IMR-90 (cell line): Measurements from ENCODE around the gene TMEM218. TPM values are rescaled to one million over a fixed set of nuclear protein-coding genes. Genes with fewer than 3 reads are reported as not detected.

Source experiments
- ATAC-seq: fragments of 200-7000 bp; cut with Tn5 transposase; 2 replicates; pipeline ENCODE4 v1.9.1; 2020; ENCODE audit warnings: low read depth, mild to moderate bottlenecking, moderate library complexity
- BruUV-seq: library from RNA; stranded (reverse); fragments of 400-500 nt; replicated peaks from 2 replicates; lab custom pipeline; 2021; lab: Mats Ljungman, UMichigan
- CTCF ChIA-PET: fragments of 300-600 bp; formaldehyde crosslinking; extraction: SDS; loops from one replicate; lab custom pipeline; 2021; ENCODE audit warnings: antibody characterized with exemption; lab: Yijun Ruan, JAX
- POLR2A ChIA-PET: fragments of 300-600 bp; sonication (Branson Sonifier 250); formaldehyde crosslinking; loops from one replicate; lab custom pipeline; 2022; ENCODE audit warnings: antibody characterized with exemption; ENCODE audit not compliant: unreplicated experiment; lab: Charles Lee
- DNase-seq: peaks from one replicate; pipeline ENCODE4 v3.0.0; 2013
- H2AFZ ChIP-seq: replicated peaks from 2 replicates; pipeline ENCODE3; 2013; ENCODE audit warnings: low read length, mild to moderate bottlenecking; ENCODE audit not compliant: poor library complexity
- H2AK5ac ChIP-seq: 2 replicates; pipeline ENCODE4 v1.6.1; 2013; ENCODE audit warnings: low read depth, low read length, inconsistent platforms
- H2AK9ac ChIP-seq: replicated peaks from 2 replicates; pipeline ENCODE3; 2013; ENCODE audit warnings: mild to moderate bottlenecking, low read depth, low read length, moderate library complexity; ENCODE audit not compliant: poor library complexity
- H2BK120ac ChIP-seq: 2 replicates; pipeline ENCODE4 v1.6.1; 2013; ENCODE audit warnings: low read depth, low read length, inconsistent platforms
- H2BK15ac ChIP-seq: 3 replicates; pipeline ENCODE4 v1.6.1; 2013; ENCODE audit warnings: low read depth, low read length, inconsistent platforms
- H2BK20ac ChIP-seq: 2 replicates; pipeline ENCODE4 v1.6.1; 2013; ENCODE audit warnings: low read depth, mild to moderate bottlenecking, inconsistent platforms, low read length, moderate library complexity
- H2BK5ac ChIP-seq: 2 replicates; pipeline ENCODE4 v1.6.1; 2013; ENCODE audit warnings: mild to moderate bottlenecking, low read depth, low read length, inconsistent platforms; ENCODE audit not compliant: poor library complexity, severe bottlenecking
- H3K14ac ChIP-seq: replicated peaks from 2 replicates; pipeline ENCODE4 v1.6.1; 2013; ENCODE audit warnings: low read depth, low read length, inconsistent platforms
- H3K18ac ChIP-seq: 2 replicates; pipeline ENCODE4 v1.6.1; 2013; ENCODE audit warnings: low read depth, low read length, control low read depth
- H3K23ac ChIP-seq: 2 replicates; pipeline ENCODE4 v1.6.1; 2013; ENCODE audit warnings: low read depth, low read length, inconsistent platforms
- H3K27ac ChIP-seq: 2 replicates; pipeline ENCODE4 v1.5.1; 2013; ENCODE audit warnings: mild to moderate bottlenecking, control low read depth, low read length; ENCODE audit not compliant: insufficient read depth
- H3K27me3 ChIP-seq: 2 replicates; pipeline ENCODE4 v1.6.1; 2013; ENCODE audit warnings: low read length; ENCODE audit not compliant: control insufficient read depth, insufficient read depth
- H3K36me3 ChIP-seq: 2 replicates; pipeline ENCODE4 v1.6.1; 2013; ENCODE audit warnings: low read length, mixed read lengths; ENCODE audit not compliant: control insufficient read depth, insufficient read depth
- H3K4ac ChIP-seq: 2 replicates; pipeline ENCODE4 v1.6.1; 2013; ENCODE audit warnings: low read depth, low read length, inconsistent platforms
- H3K4me1 ChIP-seq: 2 replicates; pipeline ENCODE4 v1.6.1; 2013; ENCODE audit warnings: low read length, mixed read lengths; ENCODE audit not compliant: control insufficient read depth, insufficient read depth
- H3K4me2 ChIP-seq: 2 replicates; pipeline ENCODE4 v1.6.1; 2013; ENCODE audit warnings: low read depth, mild to moderate bottlenecking, control low read depth, low read length, moderate library complexity
- H3K4me3 ChIP-seq: 2 replicates; pipeline ENCODE4 v1.5.1; 2013; ENCODE audit warnings: low read depth, mild to moderate bottlenecking, control low read depth, low read length, moderate library complexity; ENCODE audit not compliant: insufficient read depth
- H3K56ac ChIP-seq: 2 replicates; pipeline ENCODE4 v1.6.1; 2013; ENCODE audit warnings: low read length, inconsistent platforms; ENCODE audit not compliant: insufficient read depth; ENCODE audit errors: extremely low read depth
- H3K79me1 ChIP-seq, 2 experiments: 2 replicates each; pipeline ENCODE4 v1.6.1; 2013; ENCODE audit warnings: low read length in 2 of 2, inconsistent platforms in 1 of 2, low read depth in 1 of 2
- H3K9ac ChIP-seq: 2 replicates; pipeline ENCODE4 v1.6.1; 2013; ENCODE audit warnings: low read depth, low read length, control low read depth
- H3K9me1 ChIP-seq: 2 replicates; pipeline ENCODE4 v1.6.1; 2013; ENCODE audit warnings: low read length, inconsistent platforms; ENCODE audit not compliant: insufficient read depth
- H3K9me3 ChIP-seq: 2 replicates; pipeline ENCODE4 v1.6.1; 2013; ENCODE audit warnings: low read length; ENCODE audit not compliant: control insufficient read depth, insufficient read depth
- H4K20me1 ChIP-seq: 2 replicates; pipeline ENCODE4 v1.6.1; 2013; ENCODE audit warnings: low read length, inconsistent platforms; ENCODE audit not compliant: insufficient read depth
- H4K5ac ChIP-seq: 2 replicates; pipeline ENCODE4 v1.6.1; 2013; ENCODE audit warnings: mild to moderate bottlenecking, low read depth, low read length, control low read depth
- H4K8ac ChIP-seq, 2 experiments: 2 replicates each; pipeline ENCODE4 v1.6.1; 2013; ENCODE audit warnings: low read depth in 2 of 2, low read length in 2 of 2, control low read depth in 1 of 2, inconsistent platforms in 1 of 2
- H4K91ac ChIP-seq: 2 replicates; pipeline ENCODE4 v1.6.1; 2013; ENCODE audit warnings: low read depth, low read length, inconsistent platforms; ENCODE audit not compliant: insufficient read depth
- BHLHE40 ChIP-seq: fragments of 150-350 bp; IDR thresholded peaks from 2 replicates; pipeline ENCODE4 v1.6.1; 2016; ENCODE audit warnings: mild to moderate bottlenecking, low read depth, low read length
- CHD1 ChIP-seq: IDR thresholded peaks from 2 replicates; pipeline ENCODE4 v1.6.1; 2012; ENCODE audit warnings: low read depth, low read length, improper control_type of control experiment
- NFE2L2 ChIP-seq: fragments of 150-350 bp; IDR thresholded peaks from 2 replicates; pipeline ENCODE4 v1.6.1; 2016; ENCODE audit warnings: low read depth, mild to moderate bottlenecking, low read length
- WGBS, 2 experiments: methylation state at CpG; one replicate each; pipeline versions ENCODE4 v1.1.5 to v1.1.7; 2013; ENCODE audit warnings: missing lambda C conversion rate in 2 of 2; ENCODE audit not compliant: insufficient read length in 1 of 2; ENCODE audit errors: extremely low coverage in 2 of 2; 5-methylcytosine and 5-hydroxymethylcytosine counted together
- dilution Hi-C: fragments of 300-500 bp; cut with HindIII; formaldehyde crosslinking; loops from one replicate; pipeline ENCODE4 v1.14.3; 2018; ENCODE audit warnings: low sequenced_read_pairs; ENCODE audit not compliant: unreplicated experiment
- in situ Hi-C: fragments of 300-500 bp; cut with MboI; formaldehyde crosslinking; loops from 3 replicates; pipeline ENCODE4 v1.14.3; 2019; ENCODE audit warnings: low sequenced_read_pairs, inconsistent platforms, mixed read lengths
- intact Hi-C: fragments of 100-400 bp; cut with micrococcal nuclease; formaldehyde crosslinking; loops from 2 replicates; pipeline ENCODE4 v1.10.0; 2022
- polyA plus RNA-seq, 3 experiments: library from polyadenylated mRNA; depleted of rRNA; stranded (reverse); fragments of >200 nt; gene quantifications; 2 replicates each; pipeline ENCODE4 v1.2.3, GENCODE V29; 2012; ENCODE audit warnings: low replicate concordance in 1 of 3
- total RNA-seq: library from RNA; depleted of rRNA; stranded (reverse); fragments of >200 nt; gene quantifications from 2 replicates; pipeline ENCODE4 v1.2.3, GENCODE V29; 2012; rRNA removed

The TMEM218 gene
- total and polyA plus RNA-seq, 2 of the 4 experiments (the other 2 are of a cell fraction): 19.4 to 23.0 TPM

DNA sequence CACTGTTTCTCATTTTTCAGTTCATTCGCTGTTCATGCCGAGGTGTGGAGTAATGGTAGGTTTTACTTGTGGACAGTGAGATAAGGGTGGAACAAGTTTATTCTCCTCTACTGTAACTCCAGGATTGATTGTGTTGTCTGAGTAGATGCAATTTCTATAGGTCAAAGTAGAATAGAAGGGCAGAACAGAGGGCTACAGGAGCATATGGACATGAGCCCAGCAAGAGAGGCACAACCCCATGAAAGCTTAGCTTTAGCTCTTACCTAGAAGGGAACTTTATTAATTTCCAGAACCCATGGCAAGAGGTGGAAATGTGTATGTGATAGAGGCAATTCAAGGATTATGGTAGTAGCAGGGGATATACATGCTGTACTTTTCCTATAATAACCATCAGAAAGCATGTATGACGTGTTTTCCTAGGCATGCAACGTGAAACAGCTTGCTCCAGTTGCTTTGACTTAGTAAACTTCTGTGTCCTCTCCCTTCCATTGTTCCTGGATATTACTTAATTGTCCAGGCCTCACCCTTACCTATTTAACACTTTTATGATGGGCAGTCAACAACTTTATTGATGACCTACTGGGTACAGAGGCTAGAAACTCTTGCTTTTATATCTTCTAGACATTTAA lies 62.1 kb downstream of the TMEM218 start:
- Histone ChIP-seq H3K4ac (no peak overlapping the region), H4K5ac (no peak overlapping the region), H2BK20ac (no peak overlapping the region), H4K20me1 (no peaks in the 10 kb centered on the region), H3K18ac (no peak overlapping the region), H2BK120ac (no peak overlapping the region), H2BK5ac (no peak overlapping the region), H3K9ac (no peak overlapping the region), H3K79me1 (no peaks in the 10 kb centered on the region), H3K9me3 (no peaks in the 10 kb centered on the region), H2AK5ac (no peak overlapping the region), H3K4me1 (no peaks in the 10 kb centered on the region), H3K36me3 (no peaks in the 10 kb centered on the region), H2AK9ac (no peak overlapping the region), H4K8ac (no peak overlapping the region), H3K4me2 (no peak overlapping the region), H3K27me3 (no peaks in the 10 kb centered on the region), H3K9me1 (no peaks in the 10 kb centered on the region), H3K4me3 (no peak overlapping the region), H2AFZ (no peak overlapping the region), H4K91ac (no peak overlapping the region), H3K14ac (no peak overlapping the region), H3K56ac (no peak overlapping the region), H3K27ac (no peak overlapping the region), H3K23ac (no peak overlapping the region), H2BK15ac (no peak overlapping the region)
- intact Hi-C loops (no loop called here), dilution Hi-C loops (no loop called here), in situ Hi-C loops (no loop called here)
- DNase-seq (no peak), ATAC-seq (no peak)
- no CpG with 5 or more reads among the region's 4 CpGs for WGBS, 2 experiments
- ChIA-PET POLR2A (no interaction called here), CTCF (no interaction called here)
- BruUV-seq: no TSS peak
- TF ChIP-seq NFE2L2: no peak
- no peak for TF ChIP-seq CHD1
- no peak for TF ChIP-seq BHLHE40

Other genes with a start within 250 kb of the TMEM218 start
- gene ROBO3, start 246.2 kb downstream of the TMEM218 start, total RNA-seq: 10.3 and 12.0 TPM in 2 replicates
- gene ROBO3, start 246.2 kb downstream of the TMEM218 start, polyA plus RNA-seq (2012; rRNA removed): 54.1 and 64.5 TPM in 2 replicates
- 0.56 and 0.72 TPM in 2 replicates for gene ROBO4, start 213.8 kb downstream of the TMEM218 start, total RNA-seq
- 0.82 and 1.4 TPM in 2 replicates for gene ROBO4, start 213.8 kb downstream of the TMEM218 start, polyA plus RNA-seq (2012; rRNA removed)
- gene HEPN1, start 192.4 kb downstream of the TMEM218 start, total RNA-seq: not detected in 2 replicates
- gene HEPN1, start 192.4 kb downstream of the TMEM218 start, polyA plus RNA-seq (2012; rRNA removed): not detected in 2 replicates
- 0.18 TPM in 1 of 2 replicates, not detected in the other for gene HEPACAM, start 175.6 kb downstream of the TMEM218 start, total RNA-seq
- gene HEPACAM, start 175.6 kb downstream of the TMEM218 start, polyA plus RNA-seq (2012; rRNA removed): 0.03 and 0.09 TPM in 2 replicates
- 2.0 and 2.5 TPM in 2 replicates for gene CCDC15, start 157.4 kb downstream of the TMEM218 start, total RNA-seq
- 0.69 and 1.1 TPM in 2 replicates for gene CCDC15, start 157.4 kb downstream of the TMEM218 start, polyA plus RNA-seq (2012; rRNA removed)
- gene SLC37A2, start 48.3 kb downstream of the TMEM218 start, total RNA-seq: 0.72 and 0.83 TPM in 2 replicates
- 1.1 and 1.5 TPM in 2 replicates for gene SLC37A2, start 48.3 kb downstream of the TMEM218 start, polyA plus RNA-seq (2012; rRNA removed)
- 0.72 and 1.1 TPM in 2 replicates for gene PKNOX2, start 53.1 kb upstream of the TMEM218 start, total RNA-seq
- 1.7 and 2.3 TPM in 2 replicates for gene PKNOX2, start 53.1 kb upstream of the TMEM218 start, polyA plus RNA-seq (2012; rRNA removed)